ENCODE results near the gene MAGOHB. TPM values are rescaled to one million over a fixed set of nuclear protein-coding genes. Genes with fewer than 3 reads are reported as not detected.

MAGOHB gene
- total RNA-seq, result 6.6 and 8.7 TPM in 2 replicates

GRCh38 chr12:10613349-10614055, at the start of gene MAGOHB:
Gene MAGOHB, minus strand, starts transcription at chr12:10613609. Its CDS starts 77 bp downstream, at chr12:10613532.

Other genes starting within 250 kb of the MAGOHB start
- gene KLRK1, start 223.6 kb downstream of the MAGOHB start, total RNA-seq, result not detected in 2 replicates
- gene KLRC4, start 203.9 kb downstream of the MAGOHB start, total RNA-seq, result not detected in 2 replicates
- not detected in 2 replicates for gene KLRC3, start 193.0 kb downstream of the MAGOHB start, total RNA-seq
- not detected in 2 replicates for gene KLRC2, start 177.6 kb downstream of the MAGOHB start, total RNA-seq
- under 0.01 TPM in 1 of 2 replicates, not detected in the other for gene KLRC1, start 160.2 kb downstream of the MAGOHB start, total RNA-seq
- gene EIF2S3B, start 107.7 kb downstream of the MAGOHB start, total RNA-seq, result 0.72 and 1.1 TPM in 2 replicates
- 1.3 and 5.1 TPM in 2 replicates for gene STYK1, start 60.4 kb upstream of the MAGOHB start, total RNA-seq
- 136 and 147 TPM in 2 replicates for gene YBX3, start 109.7 kb upstream of the MAGOHB start, total RNA-seq
- gene TAS2R7, start 189.0 kb upstream of the MAGOHB start, total RNA-seq, result not detected in 2 replicates
- gene TAS2R8, start 193.7 kb upstream of the MAGOHB start, total RNA-seq, result not detected in 2 replicates
- gene TAS2R9, start 196.6 kb upstream of the MAGOHB start, total RNA-seq, result not detected in 2 replicates
- gene TAS2R10, start 212.7 kb upstream of the MAGOHB start, total RNA-seq, result 0.21 and 0.24 TPM in 2 replicates
- gene PRR4, start 235.9 kb upstream of the MAGOHB start, total RNA-seq, result 0.64 TPM in 1 of 2 replicates, not detected in the other

Measured in tracheal epithelial cell (primary cell).